Cardiac septum (tissue), 1 donor: ENCODE data around the gene PCP4L1. TPM values are rescaled to one million over a fixed set of nuclear protein-coding genes. Genes with fewer than 3 reads are reported as not detected.
A peak's percentile ranks its signal among the peaks of the same experiment; 100 is the strongest.
"Not testable (repeated sequence)": the region's sequence is repeated elsewhere in the genome, so short reads cannot be mapped to it uniquely, and the experiment has no call there.

Experiments
- DNase-seq: peaks from one replicate; pipeline ENCODE4 v3.0.0-alpha.2; 2020; ENCODE audit warnings: low spot score
- intact Hi-C: fragments of 100-400 bp; cut with DNase I; formaldehyde crosslinking; loops from one replicate; pipeline ENCODE4 v1.14.0; 2022
- microRNA-seq: library from miRNA; unstranded; fragments of <30 nt; microRNA quantifications from one replicate; pipeline ENCODE4 v1.2.0, GENCODE V29; 2020
- total RNA-seq: library from RNA; stranded (reverse); fragmentation: NEBNext Ultra II Directional; extraction: Animal tissue kit (Norgen Biotek cat#: 25700); gene quantifications from one replicate; pipeline ENCODE4 v1.2.1, GENCODE V29; 2021
- donor health status: DM: no; HTN: no; CAD: no.

The PCP4L1 gene
- total RNA-seq, 1 donor from 2014 or later, result 0.38 TPM

DNA sequence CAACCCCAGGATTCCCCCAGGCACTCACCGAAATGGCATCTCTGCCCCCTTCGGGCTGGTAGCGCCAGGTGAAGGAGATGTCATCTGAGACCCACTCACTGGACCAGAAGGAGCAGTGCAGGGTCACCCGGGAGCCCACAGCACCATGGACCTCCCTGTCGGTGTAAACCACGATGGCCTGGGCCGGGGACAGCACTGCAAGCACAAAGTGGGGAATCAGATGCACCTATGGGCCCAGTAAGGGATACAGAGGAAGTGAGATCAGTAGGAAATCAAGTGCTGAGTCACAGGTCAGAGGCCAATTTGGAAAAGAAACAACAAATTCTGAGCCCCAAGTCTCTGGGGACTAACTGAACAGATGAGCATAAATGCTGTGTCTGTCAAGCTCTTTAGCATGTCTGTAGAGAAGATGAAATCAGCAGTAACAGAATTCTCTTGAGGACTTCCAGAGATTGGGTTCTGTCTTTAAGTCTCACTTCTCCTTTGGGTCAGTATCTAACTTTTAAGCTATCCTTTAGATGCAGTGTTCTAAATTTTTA, 48.8 kb downstream of the PCP4L1 start:
- intact Hi-C loops, result no loop called here
- no peak for DNase-seq

DNA sequence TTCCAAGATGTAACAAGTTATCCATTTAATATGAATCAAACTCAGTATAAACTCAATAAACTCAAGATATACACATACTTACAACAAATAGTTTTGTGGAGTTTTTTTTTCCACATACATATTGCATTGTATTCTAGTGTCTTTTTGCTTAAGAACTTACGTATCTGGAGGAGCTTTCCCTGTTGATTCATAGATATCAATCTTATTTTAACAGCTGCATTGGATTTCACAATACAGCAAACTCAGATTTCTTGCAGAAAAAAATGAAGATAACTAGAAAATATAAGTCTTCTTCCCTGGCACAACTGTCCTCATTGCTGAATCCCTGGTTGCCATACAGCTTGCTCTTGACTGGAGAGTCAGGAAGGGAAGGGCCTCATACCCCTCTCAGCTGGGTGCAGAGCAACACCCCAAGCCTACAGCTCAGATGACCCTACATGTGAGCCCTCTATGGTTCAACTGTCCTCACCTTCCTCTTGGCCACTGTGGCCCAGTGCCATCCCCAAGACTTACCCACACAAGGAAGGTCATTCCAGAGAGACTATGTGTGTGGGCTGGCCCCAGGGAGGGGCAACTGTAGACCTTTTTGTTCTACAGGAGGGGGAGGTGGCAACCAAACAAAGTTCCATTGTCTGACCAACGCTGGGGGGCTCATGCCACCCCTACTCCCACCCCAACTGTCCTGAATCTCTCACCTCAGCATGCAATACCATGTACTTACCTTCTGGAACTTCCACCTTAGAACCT, 49.5 kb downstream of the PCP4L1 start:
- intact Hi-C loops, result no loop called here
- DNase-seq, result no peak

DNA sequence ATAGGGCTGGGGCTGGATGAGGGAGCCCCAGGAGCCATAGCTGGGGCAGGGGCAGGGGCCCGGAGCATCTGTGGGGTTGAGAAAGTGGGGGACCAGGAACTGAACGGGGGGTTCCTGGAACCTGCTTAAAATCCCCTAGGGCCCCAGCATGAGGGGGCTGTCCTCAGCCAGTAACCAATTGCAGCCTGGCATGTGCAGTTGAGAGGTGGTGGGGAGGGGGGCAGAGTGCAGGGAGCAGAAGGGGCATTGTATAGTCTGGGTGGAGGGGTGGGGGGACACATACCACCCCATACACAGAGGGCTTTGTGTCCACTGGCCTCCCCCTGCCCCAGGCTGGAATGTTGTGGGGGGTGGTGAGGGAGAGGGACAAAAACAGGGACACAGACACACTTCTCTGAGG, 51.3 kb downstream of the PCP4L1 start, which contains the start of gene MPZ:
MPZ (minus strand) TSS at position 101 of the 400 bp plus-strand sequence; CDS start at position 38, 63 bp downstream.
- DNase-seq, result no peak
- intact Hi-C loops, result loop anchor here (5.0 kb wide), 2 partner anchors 77 to 108 kb away; partner anchors contain the start of gene NDUFS2

DNA sequence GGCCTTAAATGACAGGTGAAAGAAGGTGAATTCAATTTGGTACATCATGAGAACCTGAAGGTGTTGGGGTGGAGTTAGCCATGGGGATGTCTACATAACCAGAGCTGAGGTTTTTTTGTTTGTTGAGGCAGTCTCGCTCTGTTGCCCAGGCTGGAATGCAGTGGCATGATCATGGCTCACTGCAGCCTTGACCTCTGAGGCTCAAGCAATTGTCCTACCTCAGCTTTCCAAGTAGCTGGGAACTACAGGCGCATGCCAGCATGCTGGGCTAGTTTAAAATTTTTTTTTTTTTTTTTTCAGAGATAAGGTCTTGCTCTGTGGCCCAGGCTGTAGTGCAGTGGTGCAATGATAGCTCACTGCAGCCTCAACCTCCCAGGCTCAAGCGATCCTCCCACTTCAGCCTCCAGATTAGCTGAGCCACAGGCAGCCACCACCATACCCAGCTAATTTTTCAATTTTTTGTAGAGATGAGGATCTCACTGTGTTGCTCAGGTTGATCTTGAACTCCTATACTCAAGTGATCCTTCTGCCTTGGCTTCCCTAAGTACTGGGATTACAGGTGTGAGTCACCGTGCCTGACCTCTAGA, 53.1 kb downstream of the PCP4L1 start:
- intact Hi-C loops, result loop anchor here (5.0 kb wide), 2 partner anchors 76 to 109 kb away; partner anchors contain the start of gene NDUFS2
- DNase-seq, result no peak

DNA sequence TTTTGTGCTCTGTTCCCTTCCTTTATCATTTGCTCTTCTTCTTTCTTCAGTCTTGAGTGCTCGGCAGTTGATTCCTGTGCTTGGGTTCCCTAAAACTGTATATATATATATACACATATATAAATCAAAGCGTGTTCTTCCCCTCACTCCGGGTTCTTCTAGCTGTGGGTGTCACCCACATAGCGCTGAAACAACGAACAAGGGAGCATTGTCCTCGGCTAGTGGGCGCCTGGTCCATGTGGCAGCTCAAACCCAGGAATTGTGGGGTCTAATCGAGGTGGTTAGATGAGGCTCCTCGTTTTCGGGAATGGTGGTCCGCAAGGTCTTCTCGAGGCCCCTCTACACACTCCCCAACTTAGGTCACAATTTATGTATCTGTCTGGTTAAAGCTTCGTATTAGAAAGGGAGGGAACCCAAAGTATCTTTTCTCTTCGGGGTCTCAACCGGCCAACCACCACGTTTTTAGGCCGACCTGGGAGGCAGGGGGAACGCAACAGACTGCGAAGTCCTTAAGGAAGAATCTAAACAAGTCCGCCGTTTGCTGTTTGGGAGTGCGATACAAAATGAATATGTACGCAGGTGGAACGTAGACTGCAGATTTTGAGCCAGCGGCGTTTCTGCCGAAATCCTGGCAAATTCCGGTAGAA, 55.1 kb downstream of the PCP4L1 start:
- DNase-seq, result no peak
- intact Hi-C loops, result loop anchor here (5.0 kb wide), 2 partner anchors 74 to 111 kb away; partner anchors contain the start of gene NDUFS2

DNA sequence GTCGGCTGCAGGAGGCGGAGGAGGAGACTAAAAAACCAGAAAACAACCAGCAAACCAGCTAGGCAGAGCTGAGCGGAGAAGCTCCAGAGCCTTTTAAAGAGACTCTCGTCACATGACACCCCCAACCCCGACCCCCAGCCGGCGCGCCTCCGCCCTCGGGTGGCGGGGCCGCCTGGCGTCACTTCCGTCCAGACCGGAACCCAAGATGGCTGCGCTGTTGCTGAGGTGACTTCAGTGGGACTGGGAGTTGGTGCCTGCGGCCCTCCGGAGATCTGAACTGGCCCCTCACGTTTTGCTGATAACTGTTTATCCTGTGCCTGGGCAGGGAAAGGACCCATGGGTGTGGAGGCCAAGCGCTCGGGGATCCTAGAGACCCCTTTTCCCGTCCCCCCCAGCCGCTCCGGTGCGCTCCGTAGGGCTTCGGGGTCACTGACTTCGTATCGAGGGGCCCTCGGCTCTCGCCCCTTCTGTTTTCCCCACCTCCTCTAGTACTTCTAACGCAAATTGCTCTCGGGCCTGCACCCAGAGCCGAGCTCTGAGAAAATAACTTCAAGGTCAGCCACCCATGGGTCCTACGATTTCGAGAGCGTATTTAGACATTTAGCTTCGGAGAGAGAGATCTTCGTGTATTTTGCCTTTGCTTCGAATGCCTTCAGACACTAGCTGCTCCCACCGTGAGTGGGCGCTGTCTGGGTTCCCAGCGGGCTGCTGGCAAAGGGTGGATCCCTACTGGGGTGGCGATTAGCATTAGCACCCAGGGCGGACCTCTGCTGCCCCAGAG, 55.8 kb downstream of the PCP4L1 start, which contains the start of gene SDHC:
SDHC (plus strand) TSS at position 181 of the 781 bp plus-strand sequence; CDS start at position 206, 25 bp downstream.
- intact Hi-C loops, result loop anchor here (5.0 kb wide), 2 partner anchors 73 to 112 kb away; partner anchors contain the start of gene NDUFS2
- peak; percentile 95 for DNase-seq

DNA sequence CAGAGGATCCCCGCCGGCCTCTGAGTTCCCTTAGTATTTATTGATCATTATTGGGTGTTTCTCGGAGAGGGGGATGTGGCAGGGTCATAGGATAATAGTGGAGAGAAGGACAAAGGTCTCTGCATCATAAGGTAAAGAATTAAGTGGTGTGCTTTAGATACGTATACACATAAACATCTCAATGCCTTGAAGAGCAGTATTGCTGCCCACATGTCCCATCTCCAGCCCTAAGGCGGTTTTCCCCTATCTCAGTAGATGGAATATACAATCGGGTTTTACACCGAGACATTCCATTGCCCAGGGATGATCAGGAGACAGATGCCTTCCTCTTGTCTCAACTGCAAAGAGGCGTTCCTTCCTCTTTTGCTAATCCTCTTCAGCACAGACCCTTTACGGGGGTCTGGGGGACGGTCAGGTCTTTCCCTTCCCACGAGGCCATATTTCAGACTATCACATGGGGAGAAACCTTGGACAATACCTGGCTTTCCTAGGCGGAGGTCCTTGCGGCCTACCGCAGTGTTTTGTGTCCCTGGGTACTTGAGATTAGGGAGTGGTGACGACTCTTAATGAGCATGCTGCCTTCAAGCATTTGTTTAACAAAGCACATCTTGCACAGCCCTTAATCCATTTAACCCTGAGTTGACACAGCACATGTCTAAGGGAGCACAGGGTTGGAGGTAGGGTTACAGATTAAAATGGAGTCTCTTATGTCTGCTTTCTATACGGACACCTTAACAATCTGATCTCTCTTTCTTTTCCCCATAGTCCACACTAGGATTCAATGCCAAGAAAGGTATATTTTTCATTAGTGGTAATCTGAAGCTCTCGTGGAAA, 57.5 kb downstream of the PCP4L1 start:
- DNase-seq, intact Hi-C loops: not testable (repeated sequence)

DNA sequence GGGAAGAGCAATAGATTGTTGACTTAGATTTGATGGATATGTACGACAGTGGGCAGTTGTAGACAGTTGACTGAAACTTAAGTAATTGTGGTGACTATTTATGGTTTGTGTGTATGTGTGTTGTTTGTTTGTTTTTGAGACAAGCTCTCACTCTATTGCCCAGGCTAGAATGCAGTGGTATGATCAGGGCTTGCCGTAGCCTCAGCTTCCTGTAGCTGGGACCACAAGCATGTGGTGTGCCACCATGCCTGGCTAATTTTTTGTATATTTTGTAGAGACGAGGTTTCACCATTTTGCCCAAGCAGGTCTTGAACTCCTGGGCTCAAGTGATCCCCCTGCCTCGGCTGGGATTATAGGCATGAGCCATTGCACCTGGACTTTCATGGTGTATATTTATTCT, 65.5 kb downstream of the PCP4L1 start:
- intact Hi-C loops, result no loop called here
- no peak for DNase-seq

DNA sequence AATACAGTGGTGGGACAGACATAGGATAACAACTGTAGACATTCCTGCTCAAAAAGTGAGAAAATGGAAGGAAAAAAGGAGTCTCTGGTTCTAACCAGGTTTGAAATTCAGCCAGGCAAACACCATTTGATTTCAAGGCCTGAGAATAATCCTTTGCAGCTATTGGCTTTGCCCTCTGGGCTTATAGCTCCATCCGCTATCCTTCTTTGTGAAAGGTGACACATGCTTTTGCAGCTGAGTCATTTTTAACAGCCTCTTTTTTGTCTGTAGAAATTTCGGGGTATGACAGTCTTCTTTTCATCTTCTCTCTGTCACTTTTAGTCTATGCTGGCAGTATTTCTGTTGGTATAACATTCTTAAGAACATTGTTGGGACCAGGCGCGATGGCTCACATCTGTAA, 71.8 kb downstream of the PCP4L1 start:
- intact Hi-C loops, result no loop called here
- DNase-seq, result no peak

DNA sequence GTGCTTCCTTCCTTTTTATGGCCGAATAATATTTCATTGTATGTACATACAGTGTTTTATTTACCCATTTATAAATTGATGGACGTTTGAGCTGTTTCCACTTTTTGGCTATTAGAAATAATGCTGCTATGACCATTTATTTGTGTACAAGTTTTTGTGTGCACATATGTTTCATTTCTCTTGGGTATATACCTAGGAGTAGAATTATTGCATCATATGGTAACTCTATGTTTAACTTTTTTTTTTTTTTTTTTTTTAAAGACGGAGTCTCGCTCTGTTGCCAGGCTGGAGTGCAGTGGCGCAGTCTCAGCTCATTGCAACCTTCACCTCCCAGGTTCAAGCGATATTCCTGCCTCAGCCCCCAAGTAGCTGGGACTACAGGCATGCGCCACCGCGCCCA, 74.6 kb downstream of the PCP4L1 start:
- intact Hi-C loops, result no loop called here
- DNase-seq, result no peak

Small RNA genes within 50 kb of the gene (microRNA-seq; reads per million reads assigned to microRNA genes)
- 1.3 reads per million for gene MIR5187

Other genes with a start within 250 kb of the PCP4L1 start
- gene F11R, start 237.6 kb upstream of the PCP4L1 start, total RNA-seq, result 10.3 TPM
- gene TSTD1, start 219.8 kb upstream of the PCP4L1 start, total RNA-seq, result 12.0 TPM
- 29.2 TPM for gene USF1, start 212.8 kb upstream of the PCP4L1 start, total RNA-seq
- 2.6 TPM for gene ARHGAP30, start 188.9 kb upstream of the PCP4L1 start, total RNA-seq
- not detected for gene NECTIN4, start 169.2 kb upstream of the PCP4L1 start, total RNA-seq
- 10.7 TPM for gene KLHDC9, start 160.4 kb upstream of the PCP4L1 start, total RNA-seq
- gene PFDN2, start 140.7 kb upstream of the PCP4L1 start, total RNA-seq, result 43.1 TPM
- 31.3 TPM for gene NIT1, start 140.6 kb upstream of the PCP4L1 start, total RNA-seq
- gene DEDD, start 126.1 kb upstream of the PCP4L1 start, total RNA-seq, result 28.3 TPM
- 73.6 TPM for gene UFC1, start 104.8 kb upstream of the PCP4L1 start, total RNA-seq
- gene USP21, start 99.2 kb upstream of the PCP4L1 start, total RNA-seq, result 17.4 TPM
- gene PPOX, start 92.3 kb upstream of the PCP4L1 start, total RNA-seq, result 12.9 TPM
- 22.2 TPM for gene B4GALT3, start 81.2 kb upstream of the PCP4L1 start, total RNA-seq
- 24.0 TPM for gene ADAMTS4, start 59.7 kb upstream of the PCP4L1 start, total RNA-seq
- gene NDUFS2, start 56.4 kb upstream of the PCP4L1 start, total RNA-seq, result 253 TPM
- gene FCER1G, start 43.5 kb upstream of the PCP4L1 start, total RNA-seq, result 11.4 TPM
- gene APOA2, start 35.1 kb upstream of the PCP4L1 start, total RNA-seq, result not detected
- gene TOMM40L, start 32.7 kb upstream of the PCP4L1 start, total RNA-seq, result 34.1 TPM
- gene NR1I3, start 20.5 kb upstream of the PCP4L1 start, total RNA-seq, result not detected
- 1.5 TPM for gene MPZ, start 51.2 kb downstream of the PCP4L1 start, total RNA-seq
- 306 TPM for gene SDHC, start 55.6 kb downstream of the PCP4L1 start, total RNA-seq
- not detected for gene CFAP126, start 109.1 kb downstream of the PCP4L1 start, total RNA-seq
- gene FCGR2A, start 246.7 kb downstream of the PCP4L1 start, total RNA-seq, result 19.2 TPM